Endothelial cell of coronary artery (primary cell): ENCODE results near the gene TBC1D10A. TPM values are rescaled to one million over a fixed set of nuclear protein-coding genes. Genes with fewer than 3 reads are reported as not detected.

Source experiments
- total RNA-seq: library from RNA; depleted of rRNA; stranded (reverse); fragments of >200 nt; gene quantifications from 2 replicates; pipeline ENCODE4 v1.2.3, GENCODE V29; 2014

The TBC1D10A gene, protein sequence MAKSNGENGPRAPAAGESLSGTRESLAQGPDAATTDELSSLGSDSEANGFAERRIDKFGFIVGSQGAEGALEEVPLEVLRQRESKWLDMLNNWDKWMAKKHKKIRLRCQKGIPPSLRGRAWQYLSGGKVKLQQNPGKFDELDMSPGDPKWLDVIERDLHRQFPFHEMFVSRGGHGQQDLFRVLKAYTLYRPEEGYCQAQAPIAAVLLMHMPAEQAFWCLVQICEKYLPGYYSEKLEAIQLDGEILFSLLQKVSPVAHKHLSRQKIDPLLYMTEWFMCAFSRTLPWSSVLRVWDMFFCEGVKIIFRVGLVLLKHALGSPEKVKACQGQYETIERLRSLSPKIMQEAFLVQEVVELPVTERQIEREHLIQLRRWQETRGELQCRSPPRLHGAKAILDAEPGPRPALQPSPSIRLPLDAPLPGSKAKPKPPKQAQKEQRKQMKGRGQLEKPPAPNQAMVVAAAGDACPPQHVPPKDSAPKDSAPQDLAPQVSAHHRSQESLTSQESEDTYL
- total RNA-seq, result 6.1 and 7.6 TPM in 2 replicates

DNA sequence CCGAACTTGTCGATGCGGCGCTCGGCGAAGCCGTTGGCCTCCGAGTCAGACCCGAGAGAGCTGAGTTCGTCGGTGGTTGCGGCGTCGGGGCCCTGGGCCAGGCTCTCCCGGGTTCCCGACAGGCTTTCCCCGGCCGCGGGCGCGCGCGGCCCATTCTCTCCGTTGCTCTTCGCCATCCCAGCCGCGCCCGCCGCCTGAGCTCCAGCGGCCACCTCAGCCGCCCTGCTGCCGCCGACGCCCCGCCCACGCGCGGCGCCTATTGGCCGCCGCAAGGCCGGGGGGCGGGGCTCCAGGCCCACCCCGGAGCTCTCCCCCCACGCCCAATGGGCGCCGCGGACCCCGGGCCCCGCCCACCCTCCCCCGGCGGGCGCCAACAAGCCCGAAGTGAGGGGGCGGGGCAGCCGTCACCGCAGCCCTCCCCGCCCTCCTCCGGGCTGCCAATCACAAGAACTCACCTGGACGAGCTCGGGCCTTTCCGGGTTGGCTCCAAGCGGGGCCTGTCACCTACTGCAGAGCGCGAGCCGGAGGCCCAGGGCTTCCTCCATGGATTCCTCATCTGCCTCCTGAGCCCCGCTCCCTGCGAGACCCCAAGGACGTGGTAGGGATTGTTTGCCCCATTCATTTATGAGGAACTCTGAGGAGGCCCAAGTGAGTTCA lies at the start of gene TBC1D10A:
TSS of gene TBC1D10A (minus strand) at position 236 of the 657 bp plus-strand sequence. CDS start at position 176, 60 bp downstream.

DNA sequence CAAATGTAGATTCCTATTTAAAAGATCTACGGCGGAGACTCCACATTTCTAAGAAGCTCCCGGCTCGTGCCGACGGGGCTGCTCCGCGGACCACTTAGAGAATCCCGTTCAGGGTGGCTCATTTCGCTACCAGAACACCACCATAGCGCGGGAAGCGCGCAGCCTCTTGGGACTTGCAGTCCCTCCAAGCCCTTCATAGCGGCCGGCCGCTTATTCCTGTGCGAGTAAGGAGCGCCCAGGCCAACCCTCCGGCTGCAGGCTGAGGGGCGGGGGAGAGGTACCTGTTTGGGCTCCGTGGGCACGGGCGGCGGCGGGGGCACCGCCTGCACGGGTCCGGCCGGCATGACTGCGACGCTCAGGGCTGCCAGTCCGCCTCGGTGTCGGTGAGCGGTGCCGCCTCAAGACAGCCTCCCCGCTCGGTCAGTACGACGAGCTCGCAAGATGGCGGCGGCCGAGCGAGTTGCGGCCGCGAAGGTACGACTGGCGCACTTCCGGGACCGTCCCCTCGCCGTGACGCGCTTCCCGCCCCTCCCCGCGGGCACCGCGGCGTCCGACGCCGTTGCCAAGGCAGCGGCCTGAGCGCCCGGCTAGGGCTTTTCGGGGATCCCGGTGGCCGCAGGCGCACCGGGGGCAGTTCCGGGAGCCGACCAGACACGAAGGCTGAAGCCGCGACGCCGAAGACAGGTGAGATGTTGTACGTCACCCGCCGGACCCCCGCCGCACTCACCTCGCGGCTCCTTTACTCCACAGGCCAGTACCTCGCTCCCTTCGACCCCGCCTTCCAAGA lies 29.9 kb upstream of the TBC1D10A start, which contains the start of the genes CCDC157 and SF3A1:
TSS of gene CCDC157 (plus strand) at position 559 of the 787 bp plus-strand sequence. CDS start 8,994 bp downstream, outside the sequence.
TSS of gene SF3A1 (minus strand) at position 446 of the 787 bp plus-strand sequence. CDS start at position 344, 102 bp downstream.

GRCh38 chr22:30289141-30289979 lies 37.4 kb downstream of the TBC1D10A start, which contains the start of gene CASTOR1:
Gene CASTOR1 (minus strand): TSS chr22:30289505. CDS start chr22:30289497, 8 bp downstream.

GRCh38 chr22:30266445-30267381 lies 60.0 kb downstream of the TBC1D10A start, which contains the start of gene OSM:
Gene OSM (minus strand): TSS chr22:30266851. CDS start chr22:30266799, 52 bp downstream.

DNA sequence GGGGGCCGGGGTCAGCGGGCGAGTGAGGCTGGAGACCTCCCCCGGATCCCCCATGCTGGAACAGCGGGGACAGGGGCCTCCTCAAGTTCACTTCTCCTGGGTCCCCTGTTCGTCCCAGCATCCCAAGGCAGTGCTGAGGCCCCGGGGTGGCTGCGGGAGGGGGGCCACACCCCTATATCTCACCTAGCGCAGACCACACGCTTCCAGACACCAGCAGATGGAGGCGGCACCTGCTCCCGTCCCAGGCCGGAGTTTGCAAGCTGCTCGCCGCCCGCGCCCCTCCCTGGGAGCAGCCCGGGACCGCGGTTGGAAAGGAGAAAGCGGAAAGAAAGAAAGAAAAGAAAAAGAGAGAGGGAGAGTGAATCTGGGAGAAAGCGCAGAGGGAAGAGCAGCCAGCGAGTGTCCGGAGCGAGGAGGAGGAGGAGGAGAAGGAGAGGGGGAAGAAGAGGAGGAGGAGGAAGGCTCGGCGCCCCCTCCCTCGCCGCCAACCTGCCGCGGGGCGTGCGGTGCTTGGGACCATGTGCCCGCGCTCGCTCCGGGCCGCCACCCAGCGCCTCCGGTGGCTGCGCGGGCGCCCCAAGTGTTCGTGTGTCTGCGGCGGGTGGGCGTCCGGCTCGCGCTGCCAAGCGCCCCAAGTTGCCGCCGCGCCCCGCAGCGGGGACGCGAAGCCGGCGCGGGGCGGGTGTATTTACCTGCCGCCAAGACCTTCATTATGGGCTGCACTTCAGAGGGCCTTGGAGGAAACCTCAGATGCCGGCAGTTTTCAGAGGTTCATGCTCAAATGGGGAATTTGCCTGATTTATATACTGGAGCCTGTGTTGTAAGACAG lies 80.5 kb downstream of the TBC1D10A start, which contains the start of gene LIF:
TSS of gene LIF (minus strand) at position 775 of the 829 bp plus-strand sequence. CDS start at position 711, 64 bp downstream.

Other genes starting within 250 kb of the TBC1D10A start
- gene HORMAD2, start 246.5 kb downstream of the TBC1D10A start, total RNA-seq, result not detected in 2 replicates
- gene LIF, start 80.2 kb downstream of the TBC1D10A start, total RNA-seq, result 0.36 and 2.0 TPM in 2 replicates
- gene OSM, start 60.1 kb downstream of the TBC1D10A start, total RNA-seq, result not detected in 2 replicates
- gene CASTOR1, start 37.4 kb downstream of the TBC1D10A start, total RNA-seq, result 6.7 and 9.9 TPM in 2 replicates
- 23.3 and 28.0 TPM in 2 replicates for gene SF3A1, start 30.0 kb upstream of the TBC1D10A start, total RNA-seq
- 1.0 and 1.2 TPM in 2 replicates for gene CCDC157, start 30.1 kb upstream of the TBC1D10A start, total RNA-seq
- 20.4 and 24.8 TPM in 2 replicates for gene RNF215, start 60.5 kb upstream of the TBC1D10A start, total RNA-seq
- 17.6 and 29.0 TPM in 2 replicates for gene SEC14L2, start 70.1 kb upstream of the TBC1D10A start, total RNA-seq
- gene MTFP1, start 98.8 kb upstream of the TBC1D10A start, total RNA-seq, result 31.8 and 32.6 TPM in 2 replicates
- not detected in 2 replicates for gene SEC14L3, start 145.1 kb upstream of the TBC1D10A start, total RNA-seq
- not detected in 2 replicates for gene SEC14L4, start 178.8 kb upstream of the TBC1D10A start, total RNA-seq
- gene SEC14L6, start 219.8 kb upstream of the TBC1D10A start, total RNA-seq, result under 0.01 TPM in 1 of 2 replicates, not detected in the other
- under 0.01 TPM in 1 of 2 replicates, not detected in the other for gene GAL3ST1, start 247.7 kb upstream of the TBC1D10A start, total RNA-seq